BJ (cell line): Measurements from ENCODE around the gene CUL5. TPM values are rescaled to one million over a fixed set of nuclear protein-coding genes. Genes with fewer than 3 reads are reported as not detected.
A peak's percentile ranks its signal among the peaks of the same experiment; 100 is the strongest.

Experiments
- CTCF ChIA-PET: fragments of 350-600 bp; formaldehyde crosslinking; extraction: SDS; loops from one replicate; lab custom pipeline; 2021; ENCODE audit warnings: antibody characterized with exemption, inconsistent platforms; lab: Yijun Ruan, JAX
- POLR2A ChIA-PET: fragments of 300-600 bp; sonication (Branson Sonifier 250); formaldehyde crosslinking; extraction: SDS; loops from one replicate; lab custom pipeline; 2021; ENCODE audit warnings: antibody characterized with exemption; lab: Charles Lee
- DNase-seq: peaks from one replicate; pipeline ENCODE4 v3.0.0-alpha.2; 2011; ENCODE audit warnings: low read depth
- H3K27me3 ChIP-seq: 2 replicates; pipeline ENCODE4 v1.6.0; 2011; ENCODE audit warnings: low read length; ENCODE audit not compliant: control insufficient read depth, insufficient read depth
- H3K36me3 ChIP-seq: 2 replicates; pipeline ENCODE4 v1.5.1; 2011; ENCODE audit warnings: low read length; ENCODE audit not compliant: control insufficient read depth, insufficient read depth
- H3K4me3 ChIP-seq: 2 replicates; pipeline ENCODE4 v1.5.1; 2011; ENCODE audit warnings: low read depth, mild to moderate bottlenecking, control low read depth, low read length
- polyA plus RNA-seq: library from polyadenylated mRNA; depleted of rRNA; stranded (reverse); fragments of >200 nt; gene quantifications from 2 replicates; pipeline ENCODE4 v1.2.3, GENCODE V29; 2011
- TF ChIP-seq, protein P1 (sequence below): IDR thresholded peaks from 2 replicates; pipeline ENCODE4 v1.5.1; 2011; ENCODE audit warnings: low read depth, mild to moderate bottlenecking, control low read depth, inconsistent platforms, low read length, moderate library complexity; ENCODE audit not compliant: insufficient read depth

Gene CUL5
- polyA plus RNA-seq, 1 experiment: 16.8 TPM

- DNase-seq: no peak
- ChIA-PET CTCF (interaction anchor here (1.4 kb wide), 1 partner anchor 15 kb away, joined by 6 read pairs; no protein-coding TSS in a partner anchor), POLR2A (no interaction called here)
- TF ChIP-seq, protein P1, sequence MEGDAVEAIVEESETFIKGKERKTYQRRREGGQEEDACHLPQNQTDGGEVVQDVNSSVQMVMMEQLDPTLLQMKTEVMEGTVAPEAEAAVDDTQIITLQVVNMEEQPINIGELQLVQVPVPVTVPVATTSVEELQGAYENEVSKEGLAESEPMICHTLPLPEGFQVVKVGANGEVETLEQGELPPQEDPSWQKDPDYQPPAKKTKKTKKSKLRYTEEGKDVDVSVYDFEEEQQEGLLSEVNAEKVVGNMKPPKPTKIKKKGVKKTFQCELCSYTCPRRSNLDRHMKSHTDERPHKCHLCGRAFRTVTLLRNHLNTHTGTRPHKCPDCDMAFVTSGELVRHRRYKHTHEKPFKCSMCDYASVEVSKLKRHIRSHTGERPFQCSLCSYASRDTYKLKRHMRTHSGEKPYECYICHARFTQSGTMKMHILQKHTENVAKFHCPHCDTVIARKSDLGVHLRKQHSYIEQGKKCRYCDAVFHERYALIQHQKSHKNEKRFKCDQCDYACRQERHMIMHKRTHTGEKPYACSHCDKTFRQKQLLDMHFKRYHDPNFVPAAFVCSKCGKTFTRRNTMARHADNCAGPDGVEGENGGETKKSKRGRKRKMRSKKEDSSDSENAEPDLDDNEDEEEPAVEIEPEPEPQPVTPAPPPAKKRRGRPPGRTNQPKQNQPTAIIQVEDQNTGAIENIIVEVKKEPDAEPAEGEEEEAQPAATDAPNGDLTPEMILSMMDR: no peak
- Histone ChIP-seq H3K4me3 (no peak overlapping the region), H3K27me3 (no peaks in the 10 kb centered on the region), H3K36me3 (peaks cover 2% of the 10 kb centered on the region; the same call in 1 of the 2 replicates)
These were observed 26.3 kb downstream of the CUL5 start for GRCh38 chr11:108034952-108035351.

- Histone ChIP-seq H3K4me3 (no peak overlapping the region), H3K27me3 (no peaks in the 10 kb centered on the region), H3K36me3 (peaks cover 2% of the 10 kb centered on the region; the same call in 1 of the 2 replicates)
- POLR2A ChIA-PET: no interaction called here
- DNase-seq: no peak
- TF ChIP-seq, protein P1: no peak
- CTCF ChIA-PET: interaction anchor here (0.6 to 1.4 kb wide), 2 partner anchors 14 to 842 kb away, joined by 3 to 6 read pairs; no protein-coding TSS in a partner anchor
These were observed 27.0 kb downstream of the CUL5 start for GRCh38 chr11:108035690-108036089.

GRCh38 chr11:108037211-108037610 is 28.5 kb downstream of the CUL5 start:
- TF ChIP-seq, protein P1: no peak
- no peak for DNase-seq
- Histone ChIP-seq H3K36me3 (peaks cover 1% of the 10 kb centered on the region; the same call in 1 of the 2 replicates), H3K4me3 (no peak overlapping the region), H3K27me3 (no peaks in the 10 kb centered on the region)
- ChIA-PET CTCF (interaction anchor here (0.9 to 1.3 kb wide), 3 partner anchors 19 to 79 kb away, joined by 3 to 6 read pairs (median 3); partner anchors contain the start of gene CUL5), POLR2A (interaction anchor here (0.6 to 0.7 kb wide), 2 partner anchors 14 to 198 kb away, joined by 5 to 10 read pairs; no protein-coding TSS in a partner anchor)

- H3K4me3 ChIP-seq: no peak overlapping the region
- H3K36me3 ChIP-seq: no peaks in the 10 kb centered on the region
- DNase-seq: peak; percentile 32
- TF ChIP-seq, protein P1: no peak
- CTCF ChIA-PET: interaction anchor here (0.9 to 1.3 kb wide), 2 partner anchors 20 to 29 kb away, joined by 3 to 6 read pairs; partner anchors contain the start of gene CUL5
- no peaks in the 10 kb centered on the region for H3K27me3 ChIP-seq
- POLR2A ChIA-PET: interaction anchor here (0.6 to 0.7 kb wide), 2 partner anchors 14 to 197 kb away, joined by 5 to 10 read pairs; no protein-coding TSS in a partner anchor
These were observed 28.9 kb downstream of the CUL5 start for GRCh38 chr11:108037636-108038035.

DNA sequence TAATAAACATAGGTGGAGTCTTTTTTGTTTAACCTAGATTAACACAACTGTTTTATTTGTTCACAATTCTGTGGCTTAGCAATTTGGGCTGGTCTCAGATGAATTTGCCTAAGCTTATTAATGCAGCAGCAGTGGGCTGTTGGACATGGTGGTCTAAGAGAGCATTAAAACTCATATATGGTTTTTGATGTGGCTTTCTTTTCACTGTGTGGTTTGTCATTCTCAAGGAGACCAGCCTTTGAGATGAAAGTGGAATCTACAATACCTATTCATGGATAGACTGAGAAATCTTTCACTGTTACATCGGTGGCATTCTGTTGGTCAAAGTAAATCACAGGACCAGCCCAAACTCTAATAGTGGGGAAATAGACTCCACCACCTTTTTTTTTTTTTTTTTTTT is 39.6 kb downstream of the CUL5 start:
- ChIA-PET CTCF (no interaction called here), POLR2A (no interaction called here)
- Histone ChIP-seq H3K27me3 (no peaks in the 10 kb centered on the region), H3K4me3 (no peak overlapping the region), H3K36me3 (peaks cover 5% of the 10 kb centered on the region; the same call in 1 of the 2 replicates)
- TF ChIP-seq, protein P1: no peak
- no peak for DNase-seq
